ENCODE data around the gene KCTD10. TPM values are rescaled to one million over a fixed set of nuclear protein-coding genes. Genes with fewer than 3 reads are reported as not detected.

The KCTD10 gene
- total and polyA plus RNA-seq, 10 of the 15 experiments (the other 5 are each of a cell fraction or from before 2014, with no cell fraction given), result 5.6 to 52.0 (median 34.2) TPM

DNA sequence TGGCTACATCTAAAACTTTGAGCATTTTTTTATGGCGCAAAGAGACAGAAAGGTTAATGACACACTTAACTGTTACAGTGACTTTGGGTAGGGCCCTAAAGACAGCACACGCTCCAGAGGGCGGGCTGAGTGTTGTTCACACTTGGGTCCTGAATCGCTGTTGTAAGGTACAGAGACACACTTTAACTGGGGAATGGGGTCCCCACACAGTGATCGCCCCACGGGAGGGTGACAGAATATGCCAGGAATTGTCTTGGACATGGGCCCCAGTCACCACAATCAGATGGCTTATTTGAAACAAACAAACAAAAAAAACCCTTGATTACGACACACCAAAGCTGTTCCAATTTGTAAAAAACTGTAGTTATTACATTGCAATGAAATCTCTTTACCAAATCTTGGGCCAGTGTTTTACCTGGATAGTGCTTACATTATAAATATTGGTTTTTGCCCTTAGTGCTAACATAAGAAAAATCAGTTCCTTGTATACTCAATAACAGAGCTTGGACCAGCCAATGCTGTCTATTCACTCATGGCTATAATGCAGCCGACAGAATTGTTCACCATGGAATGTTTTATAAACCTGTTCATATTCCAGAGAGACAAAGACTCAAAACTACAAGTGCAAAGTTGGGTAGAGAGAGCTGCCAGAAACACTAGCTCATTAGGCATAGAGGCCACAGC, 28.3 kb downstream of the KCTD10 start:
- CTCF ChIA-PET, result interaction anchor here (1.0 kb wide), 1 partner anchor 14 kb away, joined by 3 read pairs; no protein-coding TSS in a partner anchor
- in situ Hi-C loops (cut with MboI), result no loop called here
- RAD21 ChIA-PET (ENCODE audit: unreplicated experiment), result no interaction called here
- Histone ChIP-seq H3K27ac (ENCODE audit: control insufficient read depth, insufficient read depth) (no peak overlapping the region), H3K9me3 (replicated peaks; ENCODE audit: control insufficient read depth, insufficient read depth, low read length) (no peaks in the 10 kb centered on the region), H3K27me3 (replicated peaks in 1 of 2; ENCODE audit: control insufficient read depth in 2 of 2, insufficient read depth in 2 of 2, low read length in 1 of 2) (no peaks in the 10 kb centered on the region), H3K79me2 (ENCODE audit: control insufficient read depth, insufficient read depth, low read length) (no peaks in the 10 kb centered on the region), H3K4me3 (no peak overlapping the region), H3K9ac (ENCODE audit: control insufficient read depth, insufficient read depth, low read length) (no peak overlapping the region), H3K4me2 (ENCODE audit: control insufficient read depth, insufficient read depth) (no peak overlapping the region), H4K20me1 (ENCODE audit: control insufficient read depth, insufficient read depth) (no peaks in the 10 kb centered on the region), H2AFZ (ENCODE audit: control insufficient read depth, low read depth, low read length) (no peak overlapping the region), H3K4me1 (ENCODE audit: control insufficient read depth, insufficient read depth, low read length) (no peaks in the 10 kb centered on the region), H3K36me3 (ENCODE audit: control insufficient read depth in 2 of 2, insufficient read depth in 2 of 2, low read length in 1 of 2) (peaks cover 18 to 24% of the 10 kb centered on the region in 2 experiments; a peak in 3 of 4 replicates)
- SMC1A ChIA-PET (ENCODE audit: uncharacterized antibody, unreplicated experiment), result no interaction called here
- POLR2A ChIA-PET, result interaction anchor here (0.5 kb wide), 1 partner anchor 191 kb away, joined by 3 read pairs; no protein-coding TSS in a partner anchor
- FAIRE-seq, result no peak
- WGBS (ENCODE audit: insufficient coverage, insufficient replicate concordance, low lambda C conversion rate, missing lambda C conversion rate), result 90% methylated on average over 8 of the region's 8 CpGs
- no TSS peak for BruUV-seq (replicated peaks)
- ATAC-seq, result no peak
- DNase-seq (ENCODE audit: low read depth, low spot score), result no peak
- intact Hi-C loops (cut with micrococcal nuclease; ENCODE audit: unreplicated experiment), result no loop called here
- TF ChIP-seq EZH2 (IDR thresholded peaks at IDR 0.05; ENCODE audit: borderline replicate concordance, control insufficient read depth, low read depth, low read length) (no peak), TCF3 (IDR thresholded peaks at IDR 0.05; ENCODE audit: borderline replicate concordance, insufficient read depth, low read depth, low read length) (no peak), SP1 (IDR thresholded peaks at IDR 0.05; ENCODE audit: low read depth, low read length) (no peak), HSF1 (IDR thresholded peaks at IDR 0.05; ENCODE audit: low read depth, low read length) (no peak), FOS (IDR thresholded peaks at IDR 0.05; ENCODE audit: borderline replicate concordance, extremely low read depth, insufficient read length) (no peak), PRDM15 (CRISPR knock-in tag; IDR thresholded peaks at IDR 0.05) (no peak), NR2C1 (IDR thresholded peaks at IDR 0.05) (no peak), ZBTB11 (CRISPR knock-in tag; IDR thresholded peaks at IDR 0.05) (no peak), YY1 (IDR thresholded peaks at IDR 0.05; ENCODE audit: low read depth, low read length) (no peak), NFXL1 (IDR thresholded peaks at IDR 0.05; ENCODE audit: borderline replicate concordance) (no peak), ESRRA (IDR thresholded peaks at IDR 0.05; ENCODE audit: low read length) (no peak)
- TF ChIP-seq, protein P1, sequence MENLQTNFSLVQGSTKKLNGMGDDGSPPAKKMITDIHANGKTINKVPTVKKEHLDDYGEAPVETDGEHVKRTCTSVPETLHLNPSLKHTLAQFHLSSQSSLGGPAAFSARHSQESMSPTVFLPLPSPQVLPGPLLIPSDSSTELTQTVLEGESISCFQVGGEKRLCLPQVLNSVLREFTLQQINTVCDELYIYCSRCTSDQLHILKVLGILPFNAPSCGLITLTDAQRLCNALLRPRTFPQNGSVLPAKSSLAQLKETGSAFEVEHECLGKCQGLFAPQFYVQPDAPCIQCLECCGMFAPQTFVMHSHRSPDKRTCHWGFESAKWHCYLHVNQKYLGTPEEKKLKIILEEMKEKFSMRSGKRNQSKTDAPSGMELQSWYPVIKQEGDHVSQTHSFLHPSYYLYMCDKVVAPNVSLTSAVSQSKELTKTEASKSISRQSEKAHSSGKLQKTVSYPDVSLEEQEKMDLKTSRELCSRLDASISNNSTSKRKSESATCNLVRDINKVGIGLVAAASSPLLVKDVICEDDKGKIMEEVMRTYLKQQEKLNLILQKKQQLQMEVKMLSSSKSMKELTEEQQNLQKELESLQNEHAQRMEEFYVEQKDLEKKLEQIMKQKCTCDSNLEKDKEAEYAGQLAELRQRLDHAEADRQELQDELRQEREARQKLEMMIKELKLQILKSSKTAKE (IDR thresholded peaks at IDR 0.05; ENCODE audit: low read depth, poor library complexity, severe bottlenecking), result no peak
